Hepatocyte (in vitro differentiated cells): ENCODE results near the gene GULP1. TPM values are rescaled to one million over a fixed set of nuclear protein-coding genes. Genes with fewer than 3 reads are reported as not detected.

Source experiments
- DNase-seq: peaks from one replicate; pipeline ENCODE4 v3.0.0-alpha.2; 2016; ENCODE audit warnings: low spot score
- H2AFZ ChIP-seq: fragments of 200-600 bp; sonication (generic); 2 replicates; pipeline ENCODE4 v1.6.0; 2016; ENCODE audit warnings: antibody characterized with exemption, mild to moderate bottlenecking
- H3K27ac ChIP-seq: fragments of 200-600 bp; sonication (generic); 2 replicates; pipeline ENCODE4 v1.5.1; 2016; ENCODE audit warnings: mild to moderate bottlenecking
- H3K27me3 ChIP-seq: fragments of 200-600 bp; sonication (generic); 2 replicates; pipeline ENCODE4 v1.6.1; 2016
- H3K36me3 ChIP-seq: fragments of 200-600 bp; sonication (generic); replicated peaks from 2 replicates; pipeline ENCODE4 v1.5.1; 2016; ENCODE audit warnings: low read depth; ENCODE audit not compliant: insufficient read depth
- H3K4me1 ChIP-seq: fragments of 200-600 bp; sonication (generic); 2 replicates; pipeline ENCODE4 v1.5.1; 2016; ENCODE audit warnings: mild to moderate bottlenecking, moderate library complexity; ENCODE audit not compliant: insufficient read depth
- H3K4me2 ChIP-seq: fragments of 200-600 bp; sonication (generic); 2 replicates; pipeline ENCODE4 v1.6.0; 2016
- H3K4me3 ChIP-seq: fragments of 200-600 bp; sonication (generic); 2 replicates; pipeline ENCODE4 v1.5.1; 2016; ENCODE audit warnings: mild to moderate bottlenecking
- H3K79me2 ChIP-seq: fragments of 200-600 bp; sonication (generic); 2 replicates; pipeline ENCODE4 v1.6.0; 2017; ENCODE audit warnings: mild to moderate bottlenecking
- H3K9me2 ChIP-seq: fragments of 200-600 bp; sonication (generic); replicated peaks from 2 replicates; pipeline ENCODE4 v1.6.0; 2017; ENCODE audit warnings: mild to moderate bottlenecking; ENCODE audit not compliant: insufficient read depth
- H3K9me3 ChIP-seq: fragments of 200-600 bp; sonication (generic); 2 replicates; pipeline ENCODE4 v1.5.1; 2016; ENCODE audit warnings: low read depth, mild to moderate bottlenecking
- H4K20me1 ChIP-seq: fragments of 200-600 bp; sonication (generic); 2 replicates; pipeline ENCODE4 v1.6.0; 2016; ENCODE audit warnings: mild to moderate bottlenecking; ENCODE audit not compliant: insufficient read depth, poor library complexity, severe bottlenecking
- CTCF ChIP-seq: fragments of 200-600 bp; sonication (generic); IDR thresholded peaks from 2 replicates; pipeline ENCODE4 v1.5.1; 2016; ENCODE audit warnings: antibody characterized with exemption, mild to moderate bottlenecking; ENCODE audit not compliant: poor library complexity
- EZH2 ChIP-seq: fragments of 200-600 bp; sonication (generic); IDR thresholded peaks from 2 replicates; pipeline ENCODE4 v1.6.1; 2016; ENCODE audit warnings: antibody characterized with exemption, mild to moderate bottlenecking, borderline replicate concordance
- EZH2phosphoT487 ChIP-seq: fragments of 200-600 bp; sonication (generic); IDR thresholded peaks from one replicate; pipeline ENCODE4 v1.6.1; 2018; ENCODE audit warnings: antibody characterized with exemption, mild to moderate bottlenecking, low read depth, moderate library complexity; ENCODE audit not compliant: unreplicated experiment, severe bottlenecking
- WGBS: methylation state at CpG from one replicate; pipeline ENCODE4 v1.1.6; 2016; ENCODE audit warnings: low lambda C conversion rate; ENCODE audit errors: missing lambda C conversion rate; 5-methylcytosine and 5-hydroxymethylcytosine counted together
- polyA plus RNA-seq: library from polyadenylated mRNA; unstranded; fragments of >200 nt; fragmentation: Nextera tagmentation; extraction: Ambion mirVana; gene quantifications from 2 replicates; pipeline ENCODE4 v1.2.1, GENCODE V29; 2016
- total RNA-seq: library from RNA; depleted of rRNA; stranded (reverse); fragments of >200 nt; gene quantifications from 2 replicates; pipeline ENCODE4 v1.2.3, GENCODE V29; 2014

GULP1 gene
- total and polyA plus RNA-seq, 2 experiments from 2014 or later = 55.6 to 135 TPM

GRCh38 chr2:188598551-188598950 lies 306.9 kb downstream of the GULP1 start:
- peak; percentile 28 for DNase-seq
- Histone ChIP-seq H3K36me3 (no peaks in the 10 kb centered on the region), H3K79me2 (no peaks in the 10 kb centered on the region), H3K4me1 (peaks cover 3% of the 10 kb centered on the region), H3K27me3 (no peaks in the 10 kb centered on the region), H4K20me1 (no peaks in the 10 kb centered on the region), H3K4me2 (no peak overlapping the region), H3K9me2 (no peaks in the 10 kb centered on the region), H2AFZ (no peak overlapping the region), H3K27ac (peak overlapping the region; percentile 9), H3K4me3 (no peak overlapping the region), H3K9me3 (no peaks in the 10 kb centered on the region)
- 97% methylated on average over 1 of the region's 1 CpG for WGBS
- no peak for TF ChIP-seq EZH2
- TF ChIP-seq CTCF = no peak

- no peaks in the 10 kb centered on the region for H3K9me3 ChIP-seq
- H3K4me3 ChIP-seq = no peak overlapping the region
- H3K27ac ChIP-seq = peak overlapping the region; percentile 10
- H3K4me2 ChIP-seq = no peak overlapping the region
- no peaks in the 10 kb centered on the region for H3K9me2 ChIP-seq
- WGBS = 64% methylated on average over 2 of the region's 2 CpGs
- H4K20me1 ChIP-seq = no peaks in the 10 kb centered on the region
- H3K79me2 ChIP-seq = no peaks in the 10 kb centered on the region
- peaks cover 3% of the 10 kb centered on the region for H3K4me1 ChIP-seq
- H3K36me3 ChIP-seq = no peaks in the 10 kb centered on the region
- no peak for DNase-seq
- H2AFZ ChIP-seq = no peak overlapping the region
- no peaks in the 10 kb centered on the region for H3K27me3 ChIP-seq
- TF ChIP-seq EZH2 (no peak), EZH2phosphoT487 (no peak), CTCF (no peak)
Measured at GRCh38 chr2:188599140-188599539, 307.5 kb downstream of the GULP1 start.

- no peak overlapping the region for H3K4me3 ChIP-seq
- H3K27me3 ChIP-seq = no peaks in the 10 kb centered on the region
- H4K20me1 ChIP-seq = no peaks in the 10 kb centered on the region
- no peaks in the 10 kb centered on the region for H3K9me3 ChIP-seq
- no peak overlapping the region for H3K27ac ChIP-seq
- H3K4me1 ChIP-seq = peaks cover 3% of the 10 kb centered on the region
- TF ChIP-seq EZH2phosphoT487 = no peak
- WGBS = 87% methylated on average over 5 of the region's 5 CpGs
- H3K79me2 ChIP-seq = no peaks in the 10 kb centered on the region
- no peak for DNase-seq
- no peaks in the 10 kb centered on the region for H3K36me3 ChIP-seq
- H2AFZ ChIP-seq = no peak overlapping the region
- H3K4me2 ChIP-seq = no peak overlapping the region
- no peaks in the 10 kb centered on the region for H3K9me2 ChIP-seq
Measured at GRCh38 chr2:188600536-188601210, 309.0 kb downstream of the GULP1 start.

GRCh38 chr2:188601391-188601790 lies 309.7 kb downstream of the GULP1 start:
- TF ChIP-seq EZH2 (no peak), EZH2phosphoT487 (no peak), CTCF (no peak)
- Histone ChIP-seq H4K20me1 (no peaks in the 10 kb centered on the region), H3K9me2 (no peaks in the 10 kb centered on the region), H3K4me3 (no peak overlapping the region), H3K79me2 (no peaks in the 10 kb centered on the region), H3K27ac (no peak overlapping the region), H3K4me1 (peaks cover 3% of the 10 kb centered on the region), H3K4me2 (no peak overlapping the region), H2AFZ (no peak overlapping the region), H3K27me3 (no peaks in the 10 kb centered on the region), H3K9me3 (no peaks in the 10 kb centered on the region), H3K36me3 (no peaks in the 10 kb centered on the region)
- no peak for DNase-seq
- WGBS = 76% methylated on average over 2 of the region's 2 CpGs
